ENCODE results near the gene CERS2.

CERS2 gene

DNA sequence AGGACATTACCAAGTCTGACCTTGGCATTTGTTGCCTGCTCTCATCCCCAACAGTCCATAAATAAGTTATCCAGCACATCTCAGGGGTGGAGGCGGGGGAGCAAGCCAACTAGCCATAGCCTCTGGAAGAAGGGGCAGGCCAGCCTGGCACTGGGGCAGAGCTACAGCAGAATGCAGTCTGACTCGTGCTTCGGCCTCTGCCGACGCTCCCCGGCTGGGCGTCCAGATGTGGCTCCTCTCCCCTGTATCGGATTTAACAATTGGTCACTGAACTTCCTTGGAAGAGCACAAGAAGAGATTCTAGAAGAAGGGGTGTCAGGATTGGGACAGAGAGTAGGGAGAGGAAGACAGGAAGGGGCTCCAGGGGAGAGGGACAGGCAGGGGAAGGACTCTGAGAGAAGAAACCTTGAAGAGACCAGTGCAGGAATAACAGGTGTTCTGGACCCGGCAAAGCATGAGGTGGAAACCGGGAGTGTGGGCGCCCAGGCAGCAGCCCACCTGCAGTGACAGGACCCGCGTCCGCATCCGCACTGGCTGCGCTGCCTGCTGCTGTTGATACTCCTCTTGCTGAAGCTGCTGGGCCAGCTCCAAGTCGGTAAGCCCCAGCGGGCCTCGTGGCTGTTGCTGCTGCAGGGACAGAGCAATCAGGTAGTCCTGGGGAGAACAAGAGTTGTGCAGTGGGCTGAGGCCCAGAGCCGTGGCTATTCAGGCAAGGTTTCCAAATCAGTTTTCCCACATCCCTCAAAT is 22.7 kb upstream of the CERS2 start:
- DNase-seq, result no peak

DNA sequence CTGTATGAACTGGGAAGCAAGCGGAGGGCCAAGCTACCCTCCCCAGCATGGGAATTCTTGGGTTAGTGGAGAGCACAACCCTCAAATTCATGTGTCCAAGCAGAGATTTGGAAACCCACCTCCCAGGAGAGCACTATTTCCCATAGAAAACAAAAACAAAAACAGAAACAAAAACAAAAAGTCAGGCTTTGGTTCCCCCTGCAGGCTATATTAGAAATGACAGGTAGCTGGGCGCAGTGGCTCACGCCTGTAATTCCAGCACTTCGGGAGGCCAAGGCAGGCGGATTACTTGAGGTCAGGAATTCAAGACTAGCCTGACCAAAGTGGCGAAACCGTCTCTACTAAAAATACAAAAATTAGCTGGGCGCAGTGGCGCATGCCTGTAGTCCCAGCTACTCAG is 21.3 kb upstream of the CERS2 start:
- DNase-seq, result no peak

DNA sequence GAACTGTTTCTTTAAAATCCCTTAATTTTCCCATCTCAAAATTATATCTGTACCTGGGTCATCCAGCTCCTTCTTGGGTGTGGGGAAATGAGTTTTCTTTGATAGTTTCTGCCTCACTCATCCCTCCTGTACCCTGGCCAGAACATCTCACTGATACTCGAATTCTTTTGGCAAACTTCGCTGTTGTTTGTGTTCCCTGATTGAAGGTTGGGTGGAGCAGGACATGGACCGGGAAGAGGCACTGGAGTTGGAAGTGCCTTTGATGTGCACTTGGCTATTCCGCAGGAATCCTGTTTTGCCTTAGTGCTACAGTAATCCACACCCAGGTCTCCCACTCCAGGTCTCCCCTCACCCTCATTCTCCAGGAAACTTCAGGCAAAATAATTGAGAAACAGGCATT is 20.8 kb upstream of the CERS2 start:
- DNase-seq, result no peak

DNA sequence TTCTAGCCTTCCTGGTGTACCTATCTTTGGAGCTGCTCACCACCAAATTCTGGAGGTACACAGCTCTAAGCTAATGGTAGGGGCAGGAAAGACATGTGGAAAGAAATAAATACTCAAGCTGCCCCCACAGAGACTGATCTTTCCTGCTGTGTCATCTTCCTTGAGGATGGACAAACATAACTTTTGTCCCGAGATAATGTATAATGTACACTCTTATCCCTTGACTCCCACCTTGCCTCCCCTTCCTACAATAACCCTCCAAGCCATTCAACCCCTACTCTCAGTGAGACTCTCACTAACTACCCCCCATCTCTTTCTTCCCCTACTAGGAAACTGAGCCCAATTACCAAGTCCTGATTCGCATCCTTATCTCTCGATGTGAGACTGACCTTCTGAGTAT is 19.6 kb upstream of the CERS2 start:
- DNase-seq, result no peak

DNA sequence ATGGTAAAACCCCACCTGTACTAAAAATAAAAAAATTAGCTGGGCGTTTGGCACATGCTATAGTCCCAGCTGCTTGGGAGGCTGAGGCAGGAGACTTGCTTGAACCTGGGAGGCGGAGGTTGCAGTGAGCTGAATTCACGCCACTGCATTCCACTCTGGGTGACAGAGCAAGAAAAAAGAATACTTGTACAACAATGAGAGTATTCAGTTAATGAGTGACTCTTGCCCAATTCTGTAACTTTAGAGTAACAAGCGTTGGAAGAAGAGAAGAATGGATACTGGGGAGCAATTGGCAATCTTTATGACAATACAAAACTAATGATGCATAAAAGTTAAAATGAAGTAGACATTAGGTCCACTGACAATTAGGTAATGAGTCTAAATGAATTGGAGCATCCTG is 18.0 kb upstream of the CERS2 start:
- no peak for DNase-seq

DNA sequence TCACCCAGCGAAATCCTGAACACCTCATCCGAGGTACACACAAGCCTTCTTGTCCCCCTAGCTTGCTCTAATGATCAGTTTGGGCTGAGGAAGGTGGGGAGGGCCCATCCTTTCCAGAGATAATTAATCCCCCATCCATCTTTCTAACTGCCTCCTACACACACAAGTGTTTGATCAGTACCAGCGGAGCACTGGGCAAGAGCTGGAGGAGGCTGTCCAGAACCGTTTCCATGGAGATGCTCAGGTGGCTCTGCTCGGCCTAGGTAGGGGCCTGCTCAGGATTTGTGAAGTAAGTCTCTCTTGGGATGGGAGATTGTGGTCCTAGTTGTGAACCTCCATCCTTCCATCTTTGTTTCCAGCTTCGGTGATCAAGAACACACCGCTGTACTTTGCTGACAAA is 13.3 kb upstream of the CERS2 start:
- no peak for DNase-seq

DNA sequence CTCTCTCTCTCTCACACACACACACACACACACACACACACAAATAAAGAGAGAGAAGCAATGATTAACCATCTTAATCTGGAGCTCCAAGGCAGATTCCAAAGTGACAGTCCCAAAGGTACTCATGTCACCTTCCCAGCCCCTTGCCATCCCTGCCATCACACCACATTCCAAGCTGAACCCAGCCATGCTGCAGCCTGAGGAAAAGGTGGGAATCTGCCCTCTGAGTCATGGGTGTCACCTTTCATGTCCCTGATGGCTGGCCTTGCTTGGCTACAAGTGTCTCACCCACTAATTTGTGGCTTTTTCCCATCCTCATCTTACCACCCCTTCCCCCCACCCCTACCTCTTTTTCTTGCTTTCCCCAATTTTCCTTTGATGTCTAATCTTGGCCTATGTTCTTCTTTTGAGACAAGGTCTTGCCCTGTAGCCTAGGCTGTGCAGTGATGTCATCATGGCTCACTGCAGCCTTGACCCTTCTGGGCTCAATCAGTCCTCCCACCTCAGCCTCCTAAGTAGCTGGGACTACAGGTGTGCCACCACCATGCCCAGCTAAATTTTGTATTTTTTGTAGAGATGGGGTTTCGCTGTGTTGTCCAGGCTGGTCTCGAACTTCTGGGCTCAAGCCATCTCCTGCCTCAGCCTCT is 10.7 kb upstream of the CERS2 start:
- DNase-seq, result no peak

DNA sequence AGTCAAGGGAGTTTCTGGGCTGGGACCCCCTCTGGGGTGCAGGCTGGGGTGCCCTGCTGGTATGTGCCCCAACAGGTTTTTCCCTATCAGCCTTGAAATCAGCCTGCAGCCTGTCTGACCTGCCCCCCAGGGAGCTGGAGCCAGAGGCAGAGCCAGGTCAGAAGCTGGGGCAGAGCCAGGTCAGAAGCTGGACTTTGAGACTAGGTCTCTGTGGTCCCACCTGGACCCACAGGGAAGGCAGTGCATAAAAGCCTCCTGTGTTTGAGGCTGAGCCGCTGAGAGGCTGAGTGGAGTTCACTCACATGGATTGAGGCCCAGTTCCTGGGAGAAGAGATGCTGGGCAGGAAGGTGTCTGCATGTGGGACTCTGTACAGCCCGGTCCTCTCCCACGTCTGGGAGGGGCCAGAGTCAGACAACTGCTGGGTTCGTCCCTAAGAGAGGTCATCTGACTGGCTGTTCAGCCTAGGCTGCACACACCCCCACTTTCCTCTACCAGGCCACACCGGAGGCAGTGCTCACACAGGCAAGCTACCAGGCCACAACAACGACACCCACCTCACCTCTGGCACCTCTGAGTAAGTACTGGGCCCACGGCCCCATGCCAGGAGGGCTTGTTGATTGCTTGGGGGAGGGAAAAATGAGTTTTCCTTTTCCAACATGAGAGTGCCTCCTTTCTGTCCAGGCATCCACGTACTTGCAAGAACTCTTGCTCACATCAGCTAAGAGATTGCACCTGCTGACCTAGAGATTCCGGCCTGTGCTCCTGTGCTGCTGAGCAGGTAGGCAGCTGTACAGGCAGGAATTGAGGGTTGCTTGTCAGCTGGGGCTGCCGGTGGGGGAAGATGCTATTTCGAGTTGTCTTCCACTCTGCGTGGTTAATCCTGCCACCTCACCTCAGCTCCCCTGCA is 7.4 kb upstream of the CERS2 start, which contains the start of gene ANXA9:
ANXA9 (plus strand) TSS at position 488 of the 908 bp plus-strand sequence. CDS start 814 bp downstream, outside the sequence.
- no peak for DNase-seq

DNA sequence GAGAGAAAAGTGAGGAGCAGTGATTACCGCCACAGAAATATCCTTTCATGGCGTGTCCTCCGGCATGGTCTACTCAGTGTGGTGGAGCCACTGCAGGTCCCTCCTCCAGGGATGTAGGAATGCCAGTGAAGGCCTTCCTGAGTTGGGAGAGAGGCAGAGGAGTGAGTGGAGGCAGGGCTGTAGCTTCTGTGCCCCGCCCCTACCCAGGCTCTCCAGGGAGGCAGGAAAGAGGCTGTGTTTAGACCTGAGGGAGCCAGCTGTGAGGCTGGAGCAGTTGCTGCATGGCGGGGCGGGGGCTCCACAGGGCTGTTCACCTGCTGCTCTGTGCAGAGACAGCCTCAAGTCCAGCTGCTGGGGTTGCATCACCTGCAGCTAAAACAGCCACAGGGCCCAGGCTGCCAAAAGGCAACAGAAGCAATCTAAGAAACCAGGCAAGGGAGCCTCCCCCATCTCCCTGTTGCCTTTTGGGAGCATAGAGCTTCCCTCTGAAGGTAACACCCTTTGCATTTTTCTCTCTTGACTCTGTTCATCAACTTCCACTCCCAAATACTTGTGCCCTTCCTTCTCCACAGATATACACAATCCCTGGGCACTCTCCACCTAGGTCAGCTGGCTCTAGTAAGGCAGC is 6.7 kb upstream of the CERS2 start:
- no peak for DNase-seq

DNA sequence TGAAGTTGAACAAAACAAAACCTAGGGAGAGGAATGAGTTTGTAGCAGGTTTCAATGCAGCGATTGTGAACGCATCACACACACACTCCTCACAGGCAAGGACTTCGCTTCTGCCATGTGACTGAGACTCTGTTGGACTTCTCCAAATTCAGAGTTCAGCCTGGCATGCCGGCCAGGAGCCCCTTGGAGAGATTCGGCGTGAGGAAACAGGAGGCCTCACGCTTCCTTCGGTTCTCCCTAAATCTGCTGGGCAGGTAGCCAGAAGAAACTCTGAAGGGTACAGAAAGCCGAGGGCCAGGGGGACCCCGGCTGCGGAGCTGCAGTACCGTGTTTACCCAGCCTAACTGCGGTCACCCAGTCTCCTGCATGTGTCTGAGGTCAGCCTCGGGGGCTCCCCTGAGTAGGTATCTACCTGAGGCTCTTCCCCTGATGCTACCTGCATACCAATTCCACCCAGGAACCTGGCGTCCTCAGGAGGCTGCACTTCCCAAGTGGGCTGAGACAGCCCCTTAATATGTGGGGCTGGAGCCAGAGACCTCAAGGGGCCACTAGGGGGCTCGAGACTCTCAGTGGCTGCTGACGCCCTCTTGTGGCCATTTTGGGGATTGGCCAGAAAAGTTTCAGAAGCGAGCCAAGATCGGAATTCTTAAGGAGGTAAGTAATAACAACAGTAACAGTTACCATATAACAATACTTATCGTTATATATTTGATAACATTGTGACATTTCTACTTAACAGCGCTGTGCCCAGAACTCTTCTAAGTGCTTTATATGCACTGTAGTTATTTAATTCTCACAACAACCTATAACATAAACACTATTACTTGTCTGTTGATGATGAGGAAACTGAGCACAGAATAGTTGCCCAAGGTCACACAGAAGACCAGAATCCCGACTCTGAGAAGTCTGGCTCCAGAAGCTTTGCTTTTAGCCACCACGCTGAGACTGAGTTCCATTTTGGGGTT is 4.7 kb upstream of the CERS2 start:
- peak; percentile 90 for DNase-seq

DNA sequence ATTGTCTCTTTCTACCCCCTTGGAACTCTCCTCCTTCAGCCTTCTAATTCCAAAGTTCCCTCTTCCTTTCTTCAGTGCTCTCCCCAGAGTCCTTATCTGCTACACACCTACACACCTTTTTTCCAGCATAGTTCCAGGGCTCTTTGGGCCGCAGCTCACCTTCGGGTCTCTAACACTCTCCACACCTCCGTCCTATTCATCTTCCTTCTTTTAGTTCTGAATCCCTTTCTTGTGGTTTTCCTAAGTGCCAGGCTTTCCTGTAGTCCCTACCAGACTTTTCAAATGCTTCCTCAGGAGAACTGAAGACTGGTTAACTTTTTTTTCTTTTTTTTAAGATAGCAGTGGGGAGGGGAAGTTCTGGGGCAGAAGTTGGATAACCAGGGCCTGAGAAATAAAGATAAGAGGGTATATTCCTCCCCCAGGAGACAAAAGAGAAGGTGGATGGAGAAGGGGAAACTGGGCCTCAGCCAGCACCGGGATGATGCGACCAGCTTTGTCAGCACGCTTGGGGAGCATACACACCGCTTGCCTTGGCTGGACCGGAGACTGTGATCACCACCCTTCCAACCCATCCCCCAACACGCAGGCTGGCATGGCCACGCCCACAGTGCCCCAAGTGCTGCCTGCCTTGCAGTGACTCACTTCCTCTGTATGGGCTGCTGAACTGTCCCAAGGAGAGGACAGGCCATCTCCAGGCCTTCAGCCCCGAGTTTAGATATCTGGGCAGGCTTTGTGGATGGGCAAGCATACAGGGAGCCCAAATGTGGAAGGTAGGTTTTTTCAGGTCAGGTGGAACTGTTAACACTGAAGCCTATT is 2.5 kb upstream of the CERS2 start:
- no peak for DNase-seq

DNA sequence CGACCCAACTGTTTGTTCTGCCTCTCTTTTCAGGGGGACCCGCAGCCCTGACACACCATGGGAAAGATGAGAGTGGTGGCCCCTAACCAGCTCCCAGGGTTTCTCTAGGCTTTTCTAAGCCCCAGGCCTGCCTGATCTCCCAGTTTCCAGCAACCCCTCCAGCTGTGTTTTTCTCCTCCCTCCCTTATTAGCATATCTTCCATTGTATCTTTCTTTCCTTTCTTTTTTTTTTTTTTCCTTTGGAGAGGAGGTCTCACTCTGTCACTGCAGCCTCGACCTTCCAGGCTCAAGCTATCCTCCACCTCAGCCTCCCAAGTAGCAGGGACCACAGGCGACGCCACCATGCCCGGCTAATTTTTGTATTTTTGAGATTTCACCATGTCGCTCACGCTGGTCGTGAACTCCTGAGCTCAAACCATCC is 1.8 kb upstream of the CERS2 start:
- no peak for DNase-seq

DNA sequence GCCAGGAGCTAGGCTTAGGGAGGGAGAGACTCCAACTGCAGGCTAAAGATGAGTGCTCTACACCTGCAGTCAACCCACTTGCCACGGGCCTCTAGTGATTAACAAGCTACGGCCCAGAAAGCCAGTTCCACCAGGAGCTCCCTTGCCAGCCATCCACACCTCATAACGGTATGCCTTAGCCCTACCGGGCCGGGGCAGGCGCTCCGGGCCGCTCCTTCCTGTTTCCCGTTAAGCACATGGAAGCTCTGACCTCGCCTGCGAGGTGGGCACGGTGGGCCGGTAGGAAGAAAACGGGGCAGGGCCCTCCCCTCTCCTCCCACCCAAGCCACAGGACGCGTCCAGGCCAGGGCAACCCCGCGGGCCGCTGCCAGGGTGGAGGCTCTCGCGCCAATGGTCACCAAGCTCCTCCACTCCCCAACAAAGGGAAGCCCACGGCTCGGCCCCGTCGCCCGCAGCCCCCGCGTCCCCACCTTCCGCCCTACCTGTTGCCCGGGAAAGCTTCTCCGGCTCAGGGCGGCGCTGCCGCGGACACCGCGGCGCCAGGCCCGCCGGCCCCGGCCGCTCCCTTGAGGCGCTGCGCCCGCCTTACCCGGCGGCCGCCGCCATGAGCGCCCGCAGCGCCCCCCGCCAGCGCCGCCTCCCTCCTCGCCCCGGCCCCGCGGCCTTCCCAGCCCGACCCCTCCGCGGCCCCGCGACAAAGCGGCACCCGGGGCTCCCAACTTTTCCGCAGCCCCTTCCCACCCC is 627 bp downstream of the CERS2 start:
- DNase-seq, result no peak

DNA sequence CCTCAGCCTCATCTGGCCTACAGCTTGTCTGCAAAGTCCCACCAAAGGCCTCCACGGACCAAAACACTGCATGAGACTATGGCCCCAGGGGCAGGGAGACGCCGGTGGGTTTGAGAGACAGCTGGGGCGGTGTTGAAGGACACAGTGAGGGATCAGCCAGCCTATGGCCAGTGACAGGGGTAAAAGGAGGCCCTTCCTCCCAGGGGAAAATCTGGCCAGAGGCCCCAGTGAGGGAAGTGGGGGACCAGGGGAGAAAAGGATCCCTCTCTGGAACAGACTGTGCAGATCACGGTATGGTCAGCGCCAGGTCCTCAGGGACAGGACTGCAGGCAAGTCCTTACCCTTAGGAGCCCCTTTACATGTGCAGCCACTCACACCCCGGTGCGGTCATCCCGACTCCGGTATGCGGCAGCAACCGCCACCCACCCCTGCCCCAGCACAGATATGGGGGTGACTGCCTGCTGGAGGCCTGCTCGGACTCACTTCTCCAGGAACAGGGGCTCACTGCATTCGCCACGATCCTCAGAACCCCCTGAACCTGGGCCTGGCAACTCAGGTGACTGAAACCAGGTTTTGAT is 1.3 kb downstream of the CERS2 start:
- no peak for DNase-seq

DNA sequence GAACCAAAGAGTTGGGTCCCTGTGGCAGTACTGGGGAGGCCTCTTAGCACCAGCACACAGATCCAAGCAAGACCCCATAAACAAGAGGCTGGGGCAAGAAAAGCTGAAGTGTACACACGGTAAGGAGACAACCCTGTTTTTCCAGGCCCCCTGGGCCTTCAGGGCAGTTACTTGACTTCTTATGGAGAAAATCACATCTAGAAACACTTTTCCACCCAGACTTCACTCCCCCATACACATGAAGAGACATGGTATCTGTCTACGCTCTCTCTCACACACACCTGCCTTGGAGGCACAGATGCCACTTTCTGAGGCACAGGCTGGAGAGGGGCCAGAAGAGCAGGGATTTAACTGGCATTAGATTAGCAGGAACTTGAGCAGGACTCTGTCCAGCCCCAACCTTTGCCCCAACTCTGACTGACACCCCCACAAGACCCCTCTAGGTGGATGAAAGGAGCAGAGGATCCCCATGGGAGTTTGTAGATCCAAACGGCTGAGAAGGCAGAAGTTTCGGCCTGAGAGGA is 2.2 kb downstream of the CERS2 start:
- DNase-seq, result no peak

DNA sequence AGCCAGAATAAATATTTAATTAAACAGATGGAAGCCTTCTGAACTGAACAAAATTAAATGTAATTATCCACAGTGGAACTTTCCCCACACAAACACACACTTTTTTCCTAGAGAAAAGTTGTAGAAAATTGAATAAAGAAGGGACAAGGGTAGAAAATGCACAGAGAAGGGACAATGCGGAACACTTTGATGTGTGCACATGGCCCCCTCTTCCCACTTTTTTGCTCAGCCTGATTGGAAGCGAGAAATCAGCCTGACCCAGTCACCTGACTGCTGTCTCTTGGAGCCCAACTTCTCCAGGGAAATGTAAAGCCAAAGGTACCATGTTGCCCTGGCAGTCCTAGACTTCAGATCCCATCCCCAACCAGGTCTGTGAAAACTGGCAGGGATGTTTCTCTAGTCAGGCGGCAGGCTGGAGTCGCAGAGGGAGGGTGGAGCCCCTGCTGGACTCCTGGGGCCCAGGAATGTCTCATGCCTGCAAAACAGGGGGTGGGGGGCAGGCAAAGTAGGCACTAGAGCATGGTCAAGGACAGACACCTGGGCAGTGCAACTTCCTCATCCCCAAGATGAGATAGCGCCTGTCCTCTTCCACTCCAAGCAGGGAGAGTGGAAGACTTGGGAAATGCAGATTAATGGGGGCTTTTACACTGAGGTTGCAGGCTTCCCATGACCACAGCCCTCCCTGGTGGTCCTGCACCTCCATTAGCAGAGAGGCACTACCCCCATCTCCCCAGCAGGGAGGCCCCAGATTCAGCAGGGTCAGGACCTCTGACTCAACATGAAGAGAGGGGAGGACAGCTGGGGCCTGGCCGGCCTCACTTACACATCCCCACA is 2.8 kb downstream of the CERS2 start:
- no peak for DNase-seq

DNA sequence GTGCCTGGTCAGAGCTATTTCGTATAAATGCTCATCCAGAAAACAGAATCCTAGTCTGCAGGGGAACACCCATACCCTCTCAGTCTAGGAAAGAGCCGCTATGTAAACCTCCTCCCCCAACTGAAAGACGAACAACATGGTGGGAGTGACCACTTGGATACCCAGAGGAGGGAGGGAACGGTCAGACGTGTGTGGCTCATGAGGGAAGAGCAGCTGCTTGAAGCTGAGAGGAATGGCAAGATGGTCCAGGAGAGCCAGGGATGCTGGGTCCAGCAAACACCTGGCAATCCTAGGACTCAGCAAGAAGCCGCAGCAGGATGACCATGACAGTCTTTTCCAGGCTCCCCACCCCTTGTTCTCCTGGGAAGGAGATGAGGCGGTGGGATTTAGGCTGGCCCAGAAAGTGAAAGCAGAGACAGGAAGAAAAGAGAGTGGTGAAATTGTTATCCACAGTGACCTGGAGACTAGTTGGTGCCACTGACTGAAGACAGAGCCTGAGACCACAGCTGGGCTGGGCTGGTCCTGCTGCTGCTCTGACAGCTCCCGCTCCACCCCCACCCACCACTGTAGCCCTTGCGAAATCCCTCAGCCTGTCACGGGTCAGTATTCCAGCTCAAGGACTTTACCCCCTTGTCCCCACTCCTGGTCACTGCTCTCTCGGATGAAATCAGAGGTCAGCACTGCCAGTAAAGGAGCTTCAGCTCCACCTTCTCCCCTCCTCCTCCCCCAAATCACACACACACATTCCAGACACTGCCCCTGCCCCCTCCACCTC is 3.6 kb downstream of the CERS2 start:
- no peak for DNase-seq

DNA sequence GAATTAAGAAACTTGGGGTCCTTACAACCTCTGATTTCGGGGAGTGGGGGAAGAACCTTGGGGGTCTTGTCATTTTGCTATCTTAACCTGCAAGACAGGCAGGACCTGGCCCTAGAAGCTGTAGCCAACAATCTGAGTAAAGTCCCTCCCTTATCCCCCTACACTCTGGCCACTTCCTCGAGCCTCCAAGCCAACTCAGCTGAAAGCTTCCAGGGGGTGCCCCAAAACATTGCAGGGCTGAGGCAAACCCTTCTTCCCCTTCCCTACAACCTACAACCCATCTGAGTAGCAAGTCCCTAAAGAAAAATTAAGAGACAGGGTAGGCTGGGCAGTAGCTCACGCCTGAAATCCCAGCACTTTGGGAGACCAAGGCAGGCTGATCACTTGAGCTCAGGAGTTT is 5.0 kb downstream of the CERS2 start:
- no peak for DNase-seq
